GM10266 (cell line): ENCODE measurements around the gene MYO16.

Experiments used
- DNase-seq: peaks from one replicate; pipeline ENCODE4 v3.0.0; 2012; ENCODE audit errors: extremely low spot score
- CTCF ChIP-seq: IDR thresholded peaks from 2 replicates; pipeline ENCODE4 v1.5.1; 2012; ENCODE audit warnings: mild to moderate bottlenecking, low read depth; ENCODE audit not compliant: control insufficient read depth, insufficient read depth; ENCODE audit errors: missing control alignments

The MYO16 gene

GRCh38 chr13:109231888-109232287 is 602.5 kb downstream of the MYO16 start:
- no peak for TF ChIP-seq CTCF
- DNase-seq, result no peak

- no peak for TF ChIP-seq CTCF
These were observed 603.9 kb downstream of the MYO16 start for GRCh38 chr13:109233293-109233692.

GRCh38 chr13:109235901-109236300 is 606.5 kb downstream of the MYO16 start:
- no peak for TF ChIP-seq CTCF

More at GRCh38 chr13:109233293-109233692, 603.9 kb downstream of the MYO16 start:
- no peak for DNase-seq

GRCh38 chr13:109241160-109241559 is 611.7 kb downstream of the MYO16 start:
- no peak for DNase-seq
- no peak for TF ChIP-seq CTCF

More at GRCh38 chr13:109235901-109236300, 606.5 kb downstream of the MYO16 start:
- no peak for DNase-seq

GRCh38 chr13:109243311-109243951 is 614.0 kb downstream of the MYO16 start:
- no peak for DNase-seq
- no peak for TF ChIP-seq CTCF

- no peak for TF ChIP-seq CTCF
These were observed 615.2 kb downstream of the MYO16 start for GRCh38 chr13:109244566-109244965.

GRCh38 chr13:109246001-109246400 is 616.6 kb downstream of the MYO16 start:
- TF ChIP-seq CTCF, result no peak
- DNase-seq, result no peak

More at GRCh38 chr13:109244566-109244965, 615.2 kb downstream of the MYO16 start:
- no peak for DNase-seq
